ENCODE measurements around the gene DHX57.

The DHX57 gene

DNA sequence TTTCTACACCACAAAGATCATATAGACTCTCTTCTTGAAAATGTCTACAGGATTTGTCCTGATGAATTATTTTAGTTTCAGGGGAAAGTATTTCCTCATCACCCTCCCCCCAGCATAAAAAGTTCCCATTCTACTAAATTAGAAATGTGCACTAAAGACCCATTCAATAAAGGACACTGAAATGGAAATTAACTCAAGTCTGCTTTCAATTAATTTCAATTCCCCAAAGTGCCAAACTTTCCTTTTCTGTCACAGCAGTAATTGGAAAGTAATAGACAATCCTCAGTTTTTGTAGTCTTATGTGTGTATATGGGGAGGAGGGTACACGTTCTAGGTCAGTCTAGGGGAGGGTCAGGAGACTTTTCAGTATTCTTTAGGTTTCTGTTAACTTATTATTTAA, 35.5 kb upstream of the DHX57 start:
- TF ChIP-seq USF1 (IDR thresholded peaks at IDR 0.05) (no peak), FOXM1 (IDR thresholded peaks at IDR 0.05; ENCODE audit: borderline replicate concordance, low read depth) (no peak), RAD21 (IDR thresholded peaks at IDR 0.05; ENCODE audit: low read depth) (no peak), REST (IDR thresholded peaks at IDR 0.05; ENCODE audit: low read depth) (no peak), CREB1 (IDR thresholded peaks at IDR 0.05; ENCODE audit: low read depth) (no peak), EGR1 (IDR thresholded peaks at IDR 0.05) (no peak), TCF12 (IDR thresholded peaks at IDR 0.05; ENCODE audit: low read depth) (no peak), CEBPB (IDR thresholded peaks at IDR 0.05) (no peak), TEAD4 (IDR thresholded peaks at IDR 0.05) (no peak), TAF1 (IDR thresholded peaks at IDR 0.05; ENCODE audit: low read depth) (no peak), EP300 (IDR thresholded peaks at IDR 0.05; ENCODE audit: borderline replicate concordance) (no peak)
- TF ChIP-seq, protein P1, sequence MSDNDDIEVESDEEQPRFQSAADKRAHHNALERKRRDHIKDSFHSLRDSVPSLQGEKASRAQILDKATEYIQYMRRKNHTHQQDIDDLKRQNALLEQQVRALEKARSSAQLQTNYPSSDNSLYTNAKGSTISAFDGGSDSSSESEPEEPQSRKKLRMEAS (IDR thresholded peaks at IDR 0.05) = no peak

DNA sequence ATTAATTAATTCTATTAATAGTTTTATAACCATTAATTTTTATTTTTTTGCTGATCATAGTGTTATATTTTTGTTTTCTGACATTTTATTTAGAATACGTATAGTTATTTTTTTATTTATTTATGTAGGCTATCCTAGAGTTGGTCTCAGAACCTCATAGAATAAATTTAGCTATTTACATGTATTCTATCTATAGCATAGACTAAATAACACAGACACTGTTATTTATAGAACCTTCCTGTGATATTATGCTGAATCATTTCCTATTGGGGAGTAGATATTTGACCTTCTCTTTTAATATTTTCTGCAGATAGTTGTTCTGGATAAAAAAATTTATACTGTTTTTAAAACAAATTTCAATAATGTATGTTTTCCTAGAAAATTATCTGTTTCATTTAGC, 34.1 kb upstream of the DHX57 start:
- TF ChIP-seq USF1 (IDR thresholded peaks at IDR 0.05) (no peak), TCF12 (IDR thresholded peaks at IDR 0.05; ENCODE audit: low read depth) (no peak), NFIC (IDR thresholded peaks at IDR 0.05) (no peak), CREB1 (IDR thresholded peaks at IDR 0.05; ENCODE audit: low read depth) (no peak), ZBTB7A (IDR thresholded peaks at IDR 0.05; ENCODE audit: low read depth) (no peak), TAF1 (IDR thresholded peaks at IDR 0.05; ENCODE audit: low read depth) (no peak), CEBPB (IDR thresholded peaks at IDR 0.05) (no peak), TEAD4 (IDR thresholded peaks at IDR 0.05) (no peak), EGR1 (IDR thresholded peaks at IDR 0.05) (no peak), FOXM1 (IDR thresholded peaks at IDR 0.05; ENCODE audit: borderline replicate concordance, low read depth) (no peak), RAD21 (IDR thresholded peaks at IDR 0.05; ENCODE audit: low read depth) (no peak), YY1 (IDR thresholded peaks at IDR 0.05; ENCODE audit: low read depth) (no peak), REST (IDR thresholded peaks at IDR 0.05; ENCODE audit: low read depth) (no peak), EP300 (IDR thresholded peaks at IDR 0.05; ENCODE audit: borderline replicate concordance) (no peak)
- TF ChIP-seq, protein P1 (IDR thresholded peaks at IDR 0.05) = no peak

DNA sequence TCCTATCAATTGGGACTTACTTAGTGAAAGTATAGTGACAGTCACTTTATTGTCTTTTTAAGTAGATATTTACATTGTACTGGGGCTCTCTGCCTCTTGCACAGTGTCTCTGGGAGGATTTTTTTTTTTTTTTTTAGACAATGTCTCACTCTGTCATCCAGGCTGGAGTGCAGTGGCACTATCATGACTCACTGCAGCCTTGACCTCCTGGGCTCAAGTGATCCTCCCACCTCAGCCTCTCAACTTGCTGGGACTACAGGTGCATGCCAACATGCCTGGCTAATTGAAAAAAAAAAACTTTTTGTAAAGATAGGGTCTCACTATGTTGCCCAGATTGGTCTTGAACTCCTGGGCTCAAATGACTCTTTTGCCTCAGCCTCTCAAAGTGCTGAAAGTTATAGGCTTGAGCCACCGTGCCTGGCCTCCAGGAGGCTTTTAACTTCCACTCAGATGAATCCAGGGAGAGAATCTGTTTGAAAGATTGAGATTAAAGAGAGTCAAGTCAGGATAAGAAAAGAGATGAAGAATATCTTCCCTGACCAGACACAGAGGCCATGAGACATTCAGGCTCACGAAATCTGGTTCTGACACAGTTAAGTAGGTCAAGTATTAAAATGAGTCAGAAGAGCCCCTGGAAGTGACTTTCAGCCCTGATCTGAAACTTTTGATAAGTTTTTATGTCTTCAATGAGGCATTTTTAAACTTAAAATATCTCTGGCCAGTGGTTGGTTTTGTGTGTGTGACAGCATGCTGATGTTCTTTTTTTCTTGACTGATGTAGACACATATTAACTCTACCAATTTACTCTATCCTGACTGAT, 32.2 kb upstream of the DHX57 start:
- TF ChIP-seq TAF1 (IDR thresholded peaks at IDR 0.05; ENCODE audit: low read depth) (no peak), CEBPB (IDR thresholded peaks at IDR 0.05) (no peak)

- no peak for TF ChIP-seq RAD21 (IDR thresholded peaks at IDR 0.05; ENCODE audit: low read depth)
- TF ChIP-seq, protein P1 (IDR thresholded peaks at IDR 0.05) = no peak
- no peak for TF ChIP-seq CREB1 (IDR thresholded peaks at IDR 0.05; ENCODE audit: low read depth)
- TF ChIP-seq EGR1 (IDR thresholded peaks at IDR 0.05) = no peak
- no peak for TF ChIP-seq USF1 (IDR thresholded peaks at IDR 0.05)
- no peak for TF ChIP-seq TAF1 (IDR thresholded peaks at IDR 0.05; ENCODE audit: low read depth)
- no peak for TF ChIP-seq NFIC (IDR thresholded peaks at IDR 0.05)
- TF ChIP-seq TCF12 (IDR thresholded peaks at IDR 0.05; ENCODE audit: low read depth) = no peak
- no peak for TF ChIP-seq ZBTB7A (IDR thresholded peaks at IDR 0.05; ENCODE audit: low read depth)
Measured at GRCh38 chr2:38907242-38907641, 31.5 kb upstream of the DHX57 start.

DNA sequence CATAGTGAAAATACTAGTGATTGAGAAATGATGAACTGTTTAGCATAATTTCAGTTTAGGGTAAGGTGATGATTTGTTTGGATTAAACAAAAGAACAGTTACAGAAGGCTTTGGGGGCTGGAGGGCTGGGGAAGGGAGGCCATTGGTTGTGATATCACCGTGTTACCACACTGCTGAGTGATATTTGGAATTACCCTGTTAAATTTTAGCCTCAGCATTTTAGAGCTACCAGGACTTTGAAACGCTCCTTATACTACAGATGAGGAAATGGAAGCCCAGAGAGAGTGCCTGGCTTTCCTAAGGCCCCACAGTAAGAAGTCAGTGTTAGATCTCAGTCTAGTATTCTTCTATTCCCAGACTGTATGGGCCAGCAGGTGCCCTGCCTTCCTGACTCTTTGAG, 29.5 kb upstream of the DHX57 start:
- no peak for TF ChIP-seq EP300 (IDR thresholded peaks at IDR 0.05; ENCODE audit: borderline replicate concordance)
- TF ChIP-seq, protein P1 (IDR thresholded peaks at IDR 0.05) = no peak
- no peak for TF ChIP-seq TEAD4 (IDR thresholded peaks at IDR 0.05)
- no peak for TF ChIP-seq EGR1 (IDR thresholded peaks at IDR 0.05)
- no peak for TF ChIP-seq CREB1 (IDR thresholded peaks at IDR 0.05; ENCODE audit: low read depth)
- no peak for TF ChIP-seq TCF12 (IDR thresholded peaks at IDR 0.05; ENCODE audit: low read depth)
- no peak for TF ChIP-seq ZBTB7A (IDR thresholded peaks at IDR 0.05; ENCODE audit: low read depth)
- TF ChIP-seq FOXM1 (IDR thresholded peaks at IDR 0.05; ENCODE audit: borderline replicate concordance, low read depth) = no peak
- TF ChIP-seq CEBPB (IDR thresholded peaks at IDR 0.05) = no peak
- TF ChIP-seq YY1 (IDR thresholded peaks at IDR 0.05; ENCODE audit: low read depth) = no peak
